Testis (tissue), 2 donors: ENCODE data around the gene APOH.

Source experiments
- POLR2A ChIP-seq: fragments of 450-650 bp; IDR thresholded peaks from one replicate; pipeline ENCODE4 v1.6.1; 2017; ENCODE audit warnings: antibody characterized with exemption, mild to moderate bottlenecking, moderate library complexity
- TF ChIP-seq, protein P1 (sequence below), 3 experiments: fragments of 450-650 bp in 2 of 3; fragments of 200-600 bp in 1 of 3; sonication (generic) in 1 of 3; IDR thresholded peaks; one replicate each; pipeline ENCODE4 v1.5.1; 2016 to 2019; ENCODE audit warnings: antibody characterized with exemption in 3 of 3, mild to moderate bottlenecking in 2 of 3, moderate library complexity in 1 of 3

DNA sequence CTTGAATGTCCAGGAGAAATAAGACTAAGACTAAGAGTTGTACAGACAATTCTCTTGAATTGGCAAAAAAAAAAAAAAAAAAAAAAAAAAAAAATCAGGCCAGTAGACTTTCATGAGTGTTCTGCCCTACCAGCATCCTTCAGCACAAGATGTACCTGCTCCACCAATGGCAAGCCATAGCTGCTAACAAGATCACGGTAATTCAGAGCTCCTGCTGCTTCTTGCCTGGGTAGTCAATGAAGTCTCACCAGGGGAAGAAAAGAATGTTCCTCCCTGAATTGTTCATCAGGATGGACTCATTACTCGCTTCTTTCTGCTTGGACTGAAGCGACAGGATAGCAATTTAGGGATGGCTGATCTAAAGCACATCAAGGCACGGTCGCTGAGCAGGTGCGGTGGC, 31.1 kb upstream of the APOH start:
- TF ChIP-seq, protein P1, sequence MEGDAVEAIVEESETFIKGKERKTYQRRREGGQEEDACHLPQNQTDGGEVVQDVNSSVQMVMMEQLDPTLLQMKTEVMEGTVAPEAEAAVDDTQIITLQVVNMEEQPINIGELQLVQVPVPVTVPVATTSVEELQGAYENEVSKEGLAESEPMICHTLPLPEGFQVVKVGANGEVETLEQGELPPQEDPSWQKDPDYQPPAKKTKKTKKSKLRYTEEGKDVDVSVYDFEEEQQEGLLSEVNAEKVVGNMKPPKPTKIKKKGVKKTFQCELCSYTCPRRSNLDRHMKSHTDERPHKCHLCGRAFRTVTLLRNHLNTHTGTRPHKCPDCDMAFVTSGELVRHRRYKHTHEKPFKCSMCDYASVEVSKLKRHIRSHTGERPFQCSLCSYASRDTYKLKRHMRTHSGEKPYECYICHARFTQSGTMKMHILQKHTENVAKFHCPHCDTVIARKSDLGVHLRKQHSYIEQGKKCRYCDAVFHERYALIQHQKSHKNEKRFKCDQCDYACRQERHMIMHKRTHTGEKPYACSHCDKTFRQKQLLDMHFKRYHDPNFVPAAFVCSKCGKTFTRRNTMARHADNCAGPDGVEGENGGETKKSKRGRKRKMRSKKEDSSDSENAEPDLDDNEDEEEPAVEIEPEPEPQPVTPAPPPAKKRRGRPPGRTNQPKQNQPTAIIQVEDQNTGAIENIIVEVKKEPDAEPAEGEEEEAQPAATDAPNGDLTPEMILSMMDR (IDR thresholded peaks at IDR 0.05) = no peak
- TF ChIP-seq POLR2A = no peak
